HEK293 (cell line): ENCODE results near the gene CRIP1.
A peak's percentile ranks its signal among the peaks of the same experiment; 100 is the strongest.

ENCODE experiments used
- PRDM10 ChIP-seq: fragments of 450-650 bp; formaldehyde crosslinking; IDR thresholded peaks from 2 replicates; pipeline ENCODE4 v1.5.1; 2016; ENCODE audit warnings: missing biosample characterization, missing genetic modification characterization
- TCF7L2 ChIP-seq: IDR thresholded peaks from 2 replicates; pipeline ENCODE4 v1.6.1; 2011; ENCODE audit warnings: low read depth, mild to moderate bottlenecking, inconsistent platforms, low read length, moderate library complexity, borderline replicate concordance
- YY1 ChIP-seq: fragments of 450-650 bp; formaldehyde crosslinking; IDR thresholded peaks from 2 replicates; pipeline ENCODE4 v1.5.1; 2018; ENCODE audit warnings: missing biosample characterization, missing genetic modification characterization
- ZFP41 ChIP-seq: fragments of 450-650 bp; formaldehyde crosslinking; IDR thresholded peaks from 2 replicates; pipeline ENCODE4 v1.5.1; 2016; ENCODE audit warnings: missing biosample characterization, missing genetic modification characterization, borderline replicate concordance
- ZNF292 ChIP-seq: fragments of 450-650 bp; formaldehyde crosslinking; IDR thresholded peaks from 2 replicates; pipeline ENCODE4 v1.5.1; 2016; ENCODE audit warnings: low read depth, missing biosample characterization, missing genetic modification characterization, borderline replicate concordance
- ZNF302 ChIP-seq: fragments of 450-650 bp; formaldehyde crosslinking; IDR thresholded peaks from 2 replicates; pipeline ENCODE4 v1.5.1; 2016; ENCODE audit warnings: missing biosample characterization, missing genetic modification characterization, low read depth
- ZNF513 ChIP-seq: fragments of 450-650 bp; IDR thresholded peaks from 2 replicates; pipeline ENCODE4 v1.5.1; 2018; ENCODE audit warnings: missing biosample characterization, missing genetic modification characterization
- ZNF626 ChIP-seq: fragments of 450-650 bp; sonication (Bioruptor Pico); formaldehyde crosslinking; IDR thresholded peaks from 2 replicates; pipeline ENCODE4 v1.5.1; 2018; ENCODE audit warnings: missing biosample characterization, missing genetic modification characterization, inconsistent platforms
- TF ChIP-seq, protein P1 (sequence below): fragments of 450-650 bp; formaldehyde crosslinking; IDR thresholded peaks from 2 replicates; pipeline ENCODE4 v1.5.1; 2016; ENCODE audit warnings: missing biosample characterization, missing genetic modification characterization
- TF ChIP-seq, protein P2 (sequence below): fragments of 450-650 bp; formaldehyde crosslinking; IDR thresholded peaks from 2 replicates; pipeline ENCODE4 v1.5.1; 2016; ENCODE audit warnings: missing biosample characterization, missing genetic modification characterization, low read depth

GRCh38 chr14:105448706-105449111, 38.0 kb upstream of the CRIP1 start:
- TF ChIP-seq ZNF302 (tag by site-specific recombination): no peak
- TF ChIP-seq, protein P1, sequence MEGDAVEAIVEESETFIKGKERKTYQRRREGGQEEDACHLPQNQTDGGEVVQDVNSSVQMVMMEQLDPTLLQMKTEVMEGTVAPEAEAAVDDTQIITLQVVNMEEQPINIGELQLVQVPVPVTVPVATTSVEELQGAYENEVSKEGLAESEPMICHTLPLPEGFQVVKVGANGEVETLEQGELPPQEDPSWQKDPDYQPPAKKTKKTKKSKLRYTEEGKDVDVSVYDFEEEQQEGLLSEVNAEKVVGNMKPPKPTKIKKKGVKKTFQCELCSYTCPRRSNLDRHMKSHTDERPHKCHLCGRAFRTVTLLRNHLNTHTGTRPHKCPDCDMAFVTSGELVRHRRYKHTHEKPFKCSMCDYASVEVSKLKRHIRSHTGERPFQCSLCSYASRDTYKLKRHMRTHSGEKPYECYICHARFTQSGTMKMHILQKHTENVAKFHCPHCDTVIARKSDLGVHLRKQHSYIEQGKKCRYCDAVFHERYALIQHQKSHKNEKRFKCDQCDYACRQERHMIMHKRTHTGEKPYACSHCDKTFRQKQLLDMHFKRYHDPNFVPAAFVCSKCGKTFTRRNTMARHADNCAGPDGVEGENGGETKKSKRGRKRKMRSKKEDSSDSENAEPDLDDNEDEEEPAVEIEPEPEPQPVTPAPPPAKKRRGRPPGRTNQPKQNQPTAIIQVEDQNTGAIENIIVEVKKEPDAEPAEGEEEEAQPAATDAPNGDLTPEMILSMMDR (tag by site-specific recombination): peak; percentile 86
- TF ChIP-seq, protein P2, sequence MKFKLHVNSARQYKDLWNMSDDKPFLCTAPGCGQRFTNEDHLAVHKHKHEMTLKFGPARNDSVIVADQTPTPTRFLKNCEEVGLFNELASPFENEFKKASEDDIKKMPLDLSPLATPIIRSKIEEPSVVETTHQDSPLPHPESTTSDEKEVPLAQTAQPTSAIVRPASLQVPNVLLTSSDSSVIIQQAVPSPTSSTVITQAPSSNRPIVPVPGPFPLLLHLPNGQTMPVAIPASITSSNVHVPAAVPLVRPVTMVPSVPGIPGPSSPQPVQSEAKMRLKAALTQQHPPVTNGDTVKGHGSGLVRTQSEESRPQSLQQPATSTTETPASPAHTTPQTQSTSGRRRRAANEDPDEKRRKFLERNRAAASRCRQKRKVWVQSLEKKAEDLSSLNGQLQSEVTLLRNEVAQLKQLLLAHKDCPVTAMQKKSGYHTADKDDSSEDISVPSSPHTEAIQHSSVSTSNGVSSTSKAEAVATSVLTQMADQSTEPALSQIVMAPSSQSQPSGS (tag by site-specific recombination): no peak
- TF ChIP-seq ZNF292: no peak
- TF ChIP-seq ZNF513 (tag by site-specific recombination): no peak
- TF ChIP-seq TCF7L2: no peak
- TF ChIP-seq ZFP41: no peak
- TF ChIP-seq PRDM10 (tag by site-specific recombination): no peak
- TF ChIP-seq YY1 (tag by site-specific recombination): no peak
- TF ChIP-seq ZNF626 (tag by site-specific recombination): no peak
